ENCODE data around the gene PHTF1.
A peak's percentile ranks its signal among the peaks of the same experiment; 100 is the strongest.

The PHTF1 gene

GRCh38 chr1:113787663-113788062, 28.4 kb upstream of the PHTF1 start:
- ChIA-PET POLR2A (no interaction called here), CTCF (interaction anchor here (1.2 to 2.0 kb wide), 3 partner anchors 12 to 159 kb away, joined by 3 to 6 read pairs (median 4); no protein-coding TSS in a partner anchor)
- WGBS (ENCODE audit: insufficient coverage), result no CpG with 5 or more reads among the region's 3 CpGs
- Histone ChIP-seq H3K27ac (ENCODE audit: insufficient read depth in 1 of 2, low read depth in 1 of 2, low read length in 2 of 2, poor library complexity in 1 of 2, severe bottlenecking in 2 of 2) (no peak overlapping the region), H3K27me3 (replicated peaks in 2 of 5; ENCODE audit: control insufficient read depth in 4 of 5, insufficient read depth in 5 of 5, low read length in 4 of 5) (no peaks in the 10 kb centered on the region), H3K36me3 (ENCODE audit: control insufficient read depth in 4 of 4, insufficient read depth in 4 of 4, low read length in 3 of 4) (peaks cover 3 to 13% (median 7%) of the 10 kb centered on the region in 4 experiments), H3K4me3 (ENCODE audit: control insufficient read depth in 1 of 7, extremely low read depth in 1 of 7, insufficient read depth in 4 of 7, low read depth in 2 of 7, low read length in 6 of 7) (no peak overlapping the region), H3K9me3 (ENCODE audit: control extremely low read depth in 1 of 5, control insufficient read depth in 4 of 5, insufficient read depth in 2 of 5, low read depth in 1 of 5, low read length in 4 of 5) (no peaks in the 10 kb centered on the region), H3K4me1 (ENCODE audit: control extremely low read depth in 1 of 4, control insufficient read depth in 4 of 4, insufficient read depth in 4 of 4, low read length in 3 of 4) (peaks cover 14 to 32% (median 27%) of the 10 kb centered on the region in 4 experiments)
- DNase-seq, result no peak

GRCh38 chr1:113786069-113786468, 26.8 kb upstream of the PHTF1 start:
- H3K4me1 ChIP-seq (ENCODE audit: control extremely low read depth in 1 of 4, control insufficient read depth in 4 of 4, insufficient read depth in 4 of 4, low read length in 3 of 4), result peaks cover 22 to 47% (median 41%) of the 10 kb centered on the region in 4 experiments
- WGBS (ENCODE audit: insufficient coverage), result no CpG with 5 or more reads among the region's 1 CpG
- peak overlapping the region in 1 of 2 experiments; percentile 23 for H3K27ac ChIP-seq (ENCODE audit: insufficient read depth in 1 of 2, low read depth in 1 of 2, low read length in 2 of 2, poor library complexity in 1 of 2, severe bottlenecking in 2 of 2)
- no peak for DNase-seq
- ChIA-PET POLR2A (no interaction called here), CTCF (interaction anchor here (0.7 to 3.1 kb wide), 6 partner anchors 9 to 176 kb away, joined by 3 to 16 read pairs (median 6); partner anchors contain the start of gene PHTF1)
- no peaks in the 10 kb centered on the region for H3K9me3 ChIP-seq (ENCODE audit: control extremely low read depth in 1 of 5, control insufficient read depth in 4 of 5, insufficient read depth in 2 of 5, low read depth in 1 of 5, low read length in 4 of 5)
- H3K4me3 ChIP-seq (ENCODE audit: control insufficient read depth in 1 of 7, extremely low read depth in 1 of 7, insufficient read depth in 4 of 7, low read depth in 2 of 7, low read length in 6 of 7), result no peak overlapping the region
- H3K36me3 ChIP-seq (ENCODE audit: control insufficient read depth in 4 of 4, insufficient read depth in 4 of 4, low read length in 3 of 4), result peaks cover 3 to 10% (median 6%) of the 10 kb centered on the region in 4 experiments
- no peaks in the 10 kb centered on the region for H3K27me3 ChIP-seq (replicated peaks in 2 of 5; ENCODE audit: control insufficient read depth in 4 of 5, insufficient read depth in 5 of 5, low read length in 4 of 5)

- ChIA-PET CTCF (interaction anchor here (0.6 to 3.1 kb wide), 5 partner anchors 12 to 27 kb away, joined by 3 to 16 read pairs (median 5); no protein-coding TSS in a partner anchor), POLR2A (interaction anchor here (1.1 to 1.7 kb wide), 2 partner anchors 24 to 27 kb away, joined by 5 read pairs; no protein-coding TSS in a partner anchor)
- peak in 2 of 3 donors; percentile 66 to 78 for DNase-seq
- H3K27ac ChIP-seq (ENCODE audit: insufficient read depth in 1 of 2, low read depth in 1 of 2, low read length in 2 of 2, poor library complexity in 1 of 2, severe bottlenecking in 2 of 2), result peak overlapping the region in 1 of 2 experiments; percentile 45
- peak overlapping the region in 2 of 7 experiments; percentile 55 to 66 for H3K4me3 ChIP-seq (ENCODE audit: control insufficient read depth in 1 of 7, extremely low read depth in 1 of 7, insufficient read depth in 4 of 7, low read depth in 2 of 7, low read length in 6 of 7)
- H3K4me1 ChIP-seq (ENCODE audit: control extremely low read depth in 1 of 4, control insufficient read depth in 4 of 4, insufficient read depth in 4 of 4, low read length in 3 of 4), result peaks cover 34 to 64% (median 54%) of the 10 kb centered on the region in 4 experiments
- no peaks in the 10 kb centered on the region for H3K9me3 ChIP-seq (ENCODE audit: control extremely low read depth in 1 of 5, control insufficient read depth in 4 of 5, insufficient read depth in 2 of 5, low read depth in 1 of 5, low read length in 4 of 5)
- no peaks in the 10 kb centered on the region for H3K27me3 ChIP-seq (replicated peaks in 2 of 5; ENCODE audit: control insufficient read depth in 4 of 5, insufficient read depth in 5 of 5, low read length in 4 of 5)
- 90% methylated on average over 3 of the region's 5 CpGs for WGBS (ENCODE audit: insufficient coverage)
- H3K36me3 ChIP-seq (ENCODE audit: control insufficient read depth in 4 of 4, insufficient read depth in 4 of 4, low read length in 3 of 4), result peaks cover under 1 to 4% (median 2%) of the 10 kb centered on the region in 4 experiments
These were observed 25.0 kb upstream of the PHTF1 start for GRCh38 chr1:113784104-113784779.

- Histone ChIP-seq H3K4me1 (ENCODE audit: control extremely low read depth in 1 of 4, control insufficient read depth in 4 of 4, insufficient read depth in 4 of 4, low read length in 3 of 4) (peaks cover 34 to 64% (median 51%) of the 10 kb centered on the region in 4 experiments), H3K27ac (ENCODE audit: insufficient read depth in 1 of 2, low read depth in 1 of 2, low read length in 2 of 2, poor library complexity in 1 of 2, severe bottlenecking in 2 of 2) (peak overlapping the region in 1 of 2 experiments; percentile 45), H3K9me3 (ENCODE audit: control extremely low read depth in 1 of 5, control insufficient read depth in 4 of 5, insufficient read depth in 2 of 5, low read depth in 1 of 5, low read length in 4 of 5) (no peaks in the 10 kb centered on the region), H3K4me3 (ENCODE audit: control insufficient read depth in 1 of 7, extremely low read depth in 1 of 7, insufficient read depth in 4 of 7, low read depth in 2 of 7, low read length in 6 of 7) (peak overlapping the region in 5 of 7 experiments; percentile 19 to 66 (median 41)), H3K36me3 (ENCODE audit: control insufficient read depth in 4 of 4, insufficient read depth in 4 of 4, low read length in 3 of 4) (no peaks in the 10 kb centered on the region), H3K27me3 (replicated peaks in 2 of 5; ENCODE audit: control insufficient read depth in 4 of 5, insufficient read depth in 5 of 5, low read length in 4 of 5) (no peaks in the 10 kb centered on the region)
- ChIA-PET CTCF (interaction anchor here (0.7 to 3.1 kb wide), 5 partner anchors 9 to 28 kb away, joined by 3 to 16 read pairs (median 5); no protein-coding TSS in a partner anchor), POLR2A (interaction anchor here (0.6 to 1.7 kb wide), 4 partner anchors 13 to 969 kb away, joined by 3 to 5 read pairs (median 4); no protein-coding TSS in a partner anchor)
- peak; percentile 67 to 94 (median 88) for DNase-seq
- WGBS (ENCODE audit: insufficient coverage), result 0% methylated on average over 3 of the region's 4 CpGs
These were observed 24.2 kb upstream of the PHTF1 start for GRCh38 chr1:113783254-113784103.

GRCh38 chr1:113782406-113782805, 23.1 kb upstream of the PHTF1 start:
- Histone ChIP-seq H3K27ac (ENCODE audit: insufficient read depth in 1 of 2, low read depth in 1 of 2, low read length in 2 of 2, poor library complexity in 1 of 2, severe bottlenecking in 2 of 2) (peak overlapping the region in 1 of 2 experiments; percentile 45), H3K9me3 (ENCODE audit: control extremely low read depth in 1 of 5, control insufficient read depth in 4 of 5, insufficient read depth in 2 of 5, low read depth in 1 of 5, low read length in 4 of 5) (no peaks in the 10 kb centered on the region), H3K4me1 (ENCODE audit: control extremely low read depth in 1 of 4, control insufficient read depth in 4 of 4, insufficient read depth in 4 of 4, low read length in 3 of 4) (peaks cover 34 to 64% (median 51%) of the 10 kb centered on the region in 4 experiments), H3K27me3 (replicated peaks in 2 of 5; ENCODE audit: control insufficient read depth in 4 of 5, insufficient read depth in 5 of 5, low read length in 4 of 5) (no peaks in the 10 kb centered on the region), H3K36me3 (ENCODE audit: control insufficient read depth in 4 of 4, insufficient read depth in 4 of 4, low read length in 3 of 4) (no peaks in the 10 kb centered on the region), H3K4me3 (ENCODE audit: control insufficient read depth in 1 of 7, extremely low read depth in 1 of 7, insufficient read depth in 4 of 7, low read depth in 2 of 7, low read length in 6 of 7) (no peak overlapping the region)
- POLR2A ChIA-PET, result no interaction called here
- CTCF ChIA-PET, result interaction anchor here (1.4 to 1.8 kb wide), 2 partner anchors 20 to 22 kb away, joined by 3 to 5 read pairs; no protein-coding TSS in a partner anchor
- WGBS (ENCODE audit: insufficient coverage), result 33% methylated on average over 1 of the region's 2 CpGs
- no peak for DNase-seq

- Histone ChIP-seq H3K9me3 (ENCODE audit: control extremely low read depth in 1 of 5, control insufficient read depth in 4 of 5, insufficient read depth in 2 of 5, low read depth in 1 of 5, low read length in 4 of 5) (no peaks in the 10 kb centered on the region), H3K36me3 (ENCODE audit: control insufficient read depth in 4 of 4, insufficient read depth in 4 of 4, low read length in 3 of 4) (peaks cover 5 to 12% (median 9%) of the 10 kb centered on the region in 4 experiments), H3K4me1 (ENCODE audit: control extremely low read depth in 1 of 4, control insufficient read depth in 4 of 4, insufficient read depth in 4 of 4, low read length in 3 of 4) (peaks cover 38 to 65% (median 50%) of the 10 kb centered on the region in 4 experiments), H3K27ac (ENCODE audit: insufficient read depth in 1 of 2, low read depth in 1 of 2, low read length in 2 of 2, poor library complexity in 1 of 2, severe bottlenecking in 2 of 2) (peak overlapping the region; percentile 34 to 77), H3K27me3 (replicated peaks in 2 of 5; ENCODE audit: control insufficient read depth in 4 of 5, insufficient read depth in 5 of 5, low read length in 4 of 5) (no peaks in the 10 kb centered on the region), H3K4me3 (ENCODE audit: control insufficient read depth in 1 of 7, extremely low read depth in 1 of 7, insufficient read depth in 4 of 7, low read depth in 2 of 7, low read length in 6 of 7) (peak overlapping the region in 5 of 7 experiments; percentile 1 to 64 (median 30))
- peak in 2 of 3 donors; percentile 54 to 64 for DNase-seq
- CTCF ChIA-PET, result interaction anchor here (0.9 to 1.1 kb wide), 4 partner anchors 10 to 23 kb away, joined by 3 to 4 read pairs (median 4); no protein-coding TSS in a partner anchor
- WGBS (ENCODE audit: insufficient coverage), result 0% methylated on average over 1 of the region's 5 CpGs
- POLR2A ChIA-PET, result interaction anchor here (0.8 kb wide), 1 partner anchor 21 kb away, joined by 3 read pairs; no protein-coding TSS in a partner anchor
These were observed 21.3 kb upstream of the PHTF1 start for GRCh38 chr1:113780374-113781146.
